HG03103 (cell line): Measurements from ENCODE around the gene CTF1.
"Not testable (repeated sequence)": the region's sequence is repeated elsewhere in the genome, so short reads cannot be mapped to it uniquely, and the experiment has no call there.

Source experiments
- ATAC-seq: cut with Tn5 transposase; IDR thresholded peaks from one replicate; pipeline ENCODE4 v1.9.1; 2021; ENCODE audit warnings: low read depth; ENCODE audit not compliant: unreplicated experiment

The CTF1 gene, protein sequence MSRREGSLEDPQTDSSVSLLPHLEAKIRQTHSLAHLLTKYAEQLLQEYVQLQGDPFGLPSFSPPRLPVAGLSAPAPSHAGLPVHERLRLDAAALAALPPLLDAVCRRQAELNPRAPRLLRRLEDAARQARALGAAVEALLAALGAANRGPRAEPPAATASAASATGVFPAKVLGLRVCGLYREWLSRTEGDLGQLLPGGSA

DNA sequence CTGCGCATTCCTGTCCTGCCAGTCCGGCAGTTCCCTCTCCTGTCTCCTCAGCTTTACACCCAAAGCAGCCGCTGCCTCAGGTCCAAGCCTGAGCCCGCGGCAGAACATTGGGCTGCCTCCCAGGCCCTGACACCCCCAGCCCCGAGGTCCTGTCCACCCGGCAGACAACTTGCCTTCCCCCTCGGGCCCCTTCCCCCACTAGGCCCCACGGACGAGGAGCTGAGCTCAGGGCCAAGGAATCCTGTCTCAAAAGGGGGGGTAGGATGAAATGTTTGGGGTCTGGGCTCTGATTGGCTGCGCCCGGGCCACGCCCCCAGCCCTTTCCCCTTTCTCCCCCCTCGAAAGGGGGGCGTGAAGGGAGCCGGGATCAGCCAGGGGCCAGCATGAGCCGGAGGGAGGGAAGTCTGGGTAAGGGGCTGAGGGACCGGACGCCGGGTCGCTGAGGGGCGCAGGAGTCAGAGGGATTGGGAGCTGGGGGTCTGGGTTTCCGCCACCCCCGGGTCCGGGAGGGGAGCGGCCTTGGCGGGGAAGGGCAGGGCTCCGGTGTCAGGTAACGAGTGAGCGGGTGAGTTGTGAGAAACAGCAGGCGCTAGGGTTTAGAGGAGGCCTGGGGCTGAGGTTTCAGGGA lies at the start of gene CTF1:
Gene CTF1, plus strand, starts transcription at position 354 of the 628 bp plus-strand sequence. Its CDS starts 30 bp downstream, at position 384.
- ATAC-seq: no peak

DNA sequence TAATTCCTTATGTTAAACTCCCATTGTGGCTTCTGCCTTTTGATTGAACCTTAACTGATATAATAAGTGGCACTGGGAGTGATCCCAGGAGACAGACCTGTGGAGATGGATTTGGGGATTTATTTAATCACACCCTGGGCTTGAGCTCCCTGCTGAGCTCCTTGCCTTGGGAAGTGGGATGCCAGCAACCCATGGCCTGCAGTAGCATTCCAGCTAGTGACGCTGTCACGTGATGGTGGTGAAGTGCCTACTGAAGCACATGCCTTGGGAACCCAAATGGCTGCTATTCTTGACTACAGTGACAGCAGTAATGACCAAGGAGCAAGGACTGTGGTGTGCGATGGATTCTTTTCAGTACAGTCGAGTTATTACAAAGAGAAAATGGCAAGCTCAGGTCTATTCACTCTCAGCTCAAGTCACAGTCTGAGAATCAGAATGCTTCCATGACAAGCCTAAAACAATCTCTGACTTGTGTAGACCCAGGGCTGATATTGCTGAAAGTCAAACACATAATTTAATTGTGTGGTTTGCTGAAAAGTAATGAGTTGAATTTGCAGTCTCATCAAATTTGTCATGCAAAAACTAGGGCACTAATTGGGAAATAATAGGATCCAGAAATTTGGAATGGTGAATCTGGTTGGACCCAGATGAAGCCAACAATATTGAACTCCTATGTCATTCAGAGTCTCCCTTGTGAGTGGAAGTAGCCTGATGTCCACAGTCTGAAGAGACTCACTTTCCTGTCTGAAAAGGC lies 49.6 kb upstream of the CTF1 start:
- ATAC-seq: no peak

DNA sequence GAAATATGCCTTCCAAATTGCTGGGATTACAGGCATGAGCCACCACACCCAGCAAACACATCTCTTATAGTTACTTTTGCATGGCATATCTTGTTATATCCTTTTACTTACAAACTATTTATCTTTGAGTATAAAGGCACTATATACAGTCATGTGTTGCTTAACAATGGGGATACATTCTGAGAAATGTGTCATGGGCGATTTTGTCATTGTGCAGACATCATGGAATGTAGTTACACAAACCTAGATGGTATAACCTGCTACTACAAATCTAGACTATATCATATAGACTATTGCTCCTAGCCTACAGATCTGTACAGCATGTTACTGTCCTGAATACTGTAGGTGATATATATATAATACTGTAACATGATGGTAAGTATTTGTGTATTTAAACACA lies 46.2 kb upstream of the CTF1 start:
- no peak for ATAC-seq

DNA sequence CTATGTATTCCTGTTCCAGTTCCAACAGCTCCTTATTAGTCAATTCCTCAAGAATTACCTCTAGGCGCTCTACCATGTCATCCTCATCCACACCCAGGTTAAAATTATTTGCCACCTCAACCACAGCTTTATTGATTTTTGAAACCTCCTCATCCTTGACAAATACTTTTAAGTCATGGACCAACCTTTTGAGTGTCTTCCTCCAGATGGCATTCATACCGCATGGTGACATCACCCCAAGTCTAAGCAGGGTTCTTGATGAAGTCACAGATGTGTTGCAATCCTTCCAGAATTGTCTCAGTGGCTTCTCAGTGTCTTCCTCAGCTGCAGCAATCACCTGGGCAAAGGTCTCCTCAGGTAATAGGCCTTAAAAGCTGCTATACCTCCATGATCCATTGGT lies 42.7 kb upstream of the CTF1 start:
- no peak for ATAC-seq

DNA sequence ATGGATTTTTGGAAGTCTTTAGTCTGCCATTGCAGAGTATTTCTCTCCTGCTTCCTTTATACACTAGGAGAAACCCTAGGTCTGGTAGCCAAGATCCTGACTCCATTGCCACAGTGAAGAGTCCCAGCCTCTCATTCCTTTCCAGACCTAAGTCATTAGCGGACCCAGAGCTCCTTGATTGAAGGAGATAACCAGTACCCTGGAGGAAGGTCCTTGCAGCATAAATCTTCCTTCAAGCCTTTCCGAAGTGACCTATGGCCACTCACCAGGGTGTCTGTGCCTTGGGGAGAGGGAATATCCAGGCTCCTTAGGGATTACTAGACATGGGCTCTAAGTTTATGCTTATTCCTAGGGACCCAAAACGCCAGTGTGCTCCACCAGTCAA lies 38.3 kb upstream of the CTF1 start:
- ATAC-seq: no peak

DNA sequence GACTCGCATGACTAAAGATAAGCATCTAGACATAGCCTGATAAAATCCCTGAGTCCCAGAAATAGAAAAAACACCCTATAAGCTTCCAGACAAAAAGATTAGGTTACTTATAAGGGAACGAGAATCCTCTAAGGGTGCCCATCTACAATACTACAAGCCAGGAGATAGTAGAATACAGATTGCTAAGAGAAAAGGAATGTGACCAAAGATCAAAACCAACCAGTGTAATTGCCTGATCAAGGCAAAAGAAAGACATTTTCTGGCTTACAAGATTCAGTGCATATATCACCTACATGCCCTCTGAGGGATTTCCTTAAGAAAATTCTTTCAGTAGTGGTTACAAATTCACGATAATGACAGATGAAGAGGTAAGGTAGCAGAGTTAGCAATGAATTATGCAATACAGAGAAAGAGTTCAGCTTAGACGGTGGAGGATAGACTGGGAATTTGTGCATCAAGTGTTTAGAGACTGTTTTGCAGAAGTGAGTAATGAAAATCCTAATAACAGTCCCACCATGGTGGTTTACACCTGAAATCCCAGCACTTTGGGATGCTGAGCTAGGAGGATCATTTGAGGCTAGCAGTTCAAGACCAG lies 37.5 kb upstream of the CTF1 start:
- no peak for ATAC-seq

DNA sequence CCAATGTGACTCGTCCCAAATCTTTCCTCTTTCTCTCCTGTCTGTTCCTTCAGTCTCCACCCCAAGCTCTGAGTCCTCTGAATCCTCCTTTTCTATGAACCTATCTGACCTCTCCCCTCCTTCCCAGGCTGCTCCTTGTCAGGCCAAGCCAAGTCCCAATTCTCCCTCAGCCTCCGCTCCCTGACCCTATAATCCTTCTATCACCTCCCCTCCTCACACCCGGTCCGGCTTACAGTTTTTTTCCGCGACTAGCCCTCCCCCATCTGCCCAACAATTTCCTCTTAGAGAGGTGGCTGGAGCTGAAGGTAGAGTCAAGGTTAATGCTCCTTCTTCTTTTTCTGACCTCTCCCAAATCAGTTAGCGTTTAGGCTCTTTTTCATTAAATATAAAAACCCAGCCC lies 35.7 kb upstream of the CTF1 start:
- ATAC-seq: not testable (repeated sequence)

DNA sequence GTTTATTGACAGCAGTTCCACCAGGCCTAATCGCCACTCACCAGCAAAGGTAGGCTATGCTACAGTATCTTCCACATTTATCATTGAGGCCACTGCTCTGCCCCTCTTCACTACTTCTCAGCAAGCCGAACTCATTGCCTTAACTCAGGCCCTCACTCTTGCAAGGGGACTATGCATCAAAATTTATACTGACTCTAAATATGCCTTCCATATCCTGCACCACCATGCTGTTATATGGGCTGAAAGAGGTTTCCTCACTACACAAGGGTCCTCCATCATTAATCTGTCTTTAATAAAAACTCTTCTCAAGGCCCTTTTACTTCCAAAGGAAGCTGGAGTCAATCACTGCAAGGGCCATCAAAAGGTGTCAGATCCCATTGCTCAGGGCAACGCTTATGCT lies 33.2 kb upstream of the CTF1 start:
- ATAC-seq: not testable (repeated sequence)

DNA sequence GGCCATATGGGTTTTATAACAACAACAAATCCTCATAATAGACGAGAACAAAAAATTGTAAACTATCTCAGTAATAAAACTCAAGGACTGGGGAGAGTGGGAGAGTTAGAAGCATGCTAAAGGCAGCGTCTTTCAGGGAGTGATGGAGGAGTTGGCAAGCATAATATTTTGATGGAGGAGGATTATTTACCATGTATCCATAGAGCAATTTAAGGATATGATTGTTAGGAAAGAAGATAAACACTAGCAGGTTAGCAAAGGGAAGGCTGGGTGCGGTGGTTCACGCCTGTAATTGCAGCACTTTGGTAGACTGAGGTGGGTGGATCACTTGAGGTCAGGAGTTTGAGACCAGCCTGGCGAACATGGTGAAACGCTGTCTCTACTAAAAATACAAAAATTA lies 30.4 kb upstream of the CTF1 start:
- no peak for ATAC-seq

DNA sequence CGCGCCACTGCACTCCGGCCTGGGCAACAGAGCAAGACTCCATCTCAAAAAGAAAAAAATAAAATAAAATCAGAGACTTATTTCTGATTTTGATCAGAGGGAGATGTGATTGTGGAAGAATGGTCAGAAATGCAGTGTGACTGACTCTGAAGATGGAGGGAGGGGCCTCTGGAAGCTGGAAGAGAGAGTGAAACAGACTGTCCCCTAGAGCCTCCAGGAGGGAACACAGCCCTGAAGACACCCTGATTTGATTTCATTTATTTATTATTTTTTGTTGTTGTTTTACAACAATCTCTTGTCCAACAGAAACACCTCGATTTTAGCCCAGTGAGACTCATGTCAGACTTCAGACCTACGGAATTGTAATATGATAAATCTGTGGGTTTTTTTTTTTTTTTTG lies 28.7 kb upstream of the CTF1 start:
- ATAC-seq: no peak

DNA sequence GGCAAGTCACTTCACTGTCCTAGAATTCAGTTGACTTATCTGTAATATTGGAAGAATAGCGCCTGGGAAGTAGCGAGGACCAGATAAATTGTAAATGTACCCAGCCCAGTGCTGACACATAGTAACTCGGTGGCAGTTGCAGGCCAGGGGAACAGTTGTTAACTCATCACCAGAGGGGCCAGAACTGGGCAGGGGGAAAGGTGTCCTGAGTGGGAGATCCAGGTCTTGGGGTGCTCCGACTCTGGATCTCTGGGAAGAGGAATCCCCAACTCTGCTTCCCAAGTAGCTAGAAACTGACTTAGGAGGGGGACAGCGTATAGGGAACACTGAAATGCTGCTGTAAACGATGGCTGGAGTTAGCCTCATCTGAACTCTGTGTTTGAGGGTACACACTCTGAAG lies 25.5 kb upstream of the CTF1 start:
- ATAC-seq: no peak

DNA sequence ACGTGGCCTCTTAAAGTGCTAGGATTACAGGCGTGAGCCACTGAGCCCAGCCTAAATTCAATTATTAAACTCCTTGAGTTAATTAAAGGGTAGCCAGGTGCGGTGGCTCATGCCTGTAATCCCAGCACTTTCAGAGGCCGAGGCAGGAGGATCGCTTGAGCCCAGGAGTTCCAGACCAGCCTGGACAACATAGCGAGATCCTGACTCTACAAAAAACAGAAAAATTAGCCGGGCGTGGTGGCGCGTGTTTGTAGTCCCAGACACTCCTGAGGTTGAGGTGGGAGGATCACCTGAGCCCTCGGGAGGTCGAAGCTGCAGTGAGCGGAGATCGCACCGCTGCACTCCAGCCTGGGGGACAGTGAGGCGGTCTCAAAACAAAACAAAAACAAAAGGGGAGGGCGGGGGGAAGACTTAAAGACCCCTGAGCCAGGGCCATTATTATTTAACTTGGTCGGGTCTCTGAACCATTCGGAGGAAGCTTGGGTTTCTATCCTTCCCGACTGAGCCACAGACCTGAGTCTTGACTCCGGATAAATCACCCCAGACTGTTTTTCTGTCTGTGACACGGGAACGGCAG lies 22.1 kb upstream of the CTF1 start:
- ATAC-seq: no peak

DNA sequence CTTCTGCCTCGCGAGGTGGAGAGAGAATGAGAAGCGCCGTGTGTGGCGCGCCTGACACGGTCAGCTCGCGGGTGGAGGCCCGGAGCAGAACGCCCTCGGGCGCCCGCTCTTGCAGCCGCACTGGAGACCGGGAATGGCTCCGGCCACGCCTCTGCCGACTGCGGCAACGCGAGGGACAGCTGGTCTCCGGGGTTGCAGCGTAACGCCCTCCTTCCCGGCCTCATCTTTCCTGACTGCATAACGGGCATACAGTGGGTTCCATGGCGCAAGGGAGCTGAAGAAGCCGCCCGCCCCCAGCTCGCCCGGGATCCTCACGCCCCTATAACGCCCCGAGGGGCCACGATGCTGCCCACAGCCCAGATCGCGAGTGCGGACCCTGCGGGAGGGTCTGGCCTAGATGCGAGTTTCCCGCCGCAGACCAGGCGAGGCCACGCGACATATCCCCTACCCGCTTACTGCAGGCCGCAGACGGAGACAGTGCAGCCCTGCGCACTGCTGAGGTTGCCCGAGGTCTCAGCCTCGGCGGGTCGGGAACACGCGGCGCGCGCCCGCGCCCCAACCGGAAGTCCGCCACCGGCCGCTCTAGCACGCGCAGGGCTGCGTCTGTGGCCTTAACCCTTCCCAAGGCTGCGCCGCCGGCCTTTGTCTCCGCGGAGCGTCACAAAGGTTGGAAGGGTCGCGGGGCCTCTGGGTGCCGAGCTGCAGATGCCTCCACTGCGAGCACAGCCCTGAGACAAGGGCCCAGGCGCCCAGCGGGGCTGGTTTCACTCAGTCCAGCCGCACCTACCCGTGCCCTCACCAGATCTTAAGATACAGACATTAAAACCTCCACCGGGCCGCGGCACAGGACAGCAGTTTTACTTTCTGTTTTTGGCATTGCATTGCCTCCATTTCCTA lies 21.3 kb upstream of the CTF1 start:
- ATAC-seq: peak; percentile 63

DNA sequence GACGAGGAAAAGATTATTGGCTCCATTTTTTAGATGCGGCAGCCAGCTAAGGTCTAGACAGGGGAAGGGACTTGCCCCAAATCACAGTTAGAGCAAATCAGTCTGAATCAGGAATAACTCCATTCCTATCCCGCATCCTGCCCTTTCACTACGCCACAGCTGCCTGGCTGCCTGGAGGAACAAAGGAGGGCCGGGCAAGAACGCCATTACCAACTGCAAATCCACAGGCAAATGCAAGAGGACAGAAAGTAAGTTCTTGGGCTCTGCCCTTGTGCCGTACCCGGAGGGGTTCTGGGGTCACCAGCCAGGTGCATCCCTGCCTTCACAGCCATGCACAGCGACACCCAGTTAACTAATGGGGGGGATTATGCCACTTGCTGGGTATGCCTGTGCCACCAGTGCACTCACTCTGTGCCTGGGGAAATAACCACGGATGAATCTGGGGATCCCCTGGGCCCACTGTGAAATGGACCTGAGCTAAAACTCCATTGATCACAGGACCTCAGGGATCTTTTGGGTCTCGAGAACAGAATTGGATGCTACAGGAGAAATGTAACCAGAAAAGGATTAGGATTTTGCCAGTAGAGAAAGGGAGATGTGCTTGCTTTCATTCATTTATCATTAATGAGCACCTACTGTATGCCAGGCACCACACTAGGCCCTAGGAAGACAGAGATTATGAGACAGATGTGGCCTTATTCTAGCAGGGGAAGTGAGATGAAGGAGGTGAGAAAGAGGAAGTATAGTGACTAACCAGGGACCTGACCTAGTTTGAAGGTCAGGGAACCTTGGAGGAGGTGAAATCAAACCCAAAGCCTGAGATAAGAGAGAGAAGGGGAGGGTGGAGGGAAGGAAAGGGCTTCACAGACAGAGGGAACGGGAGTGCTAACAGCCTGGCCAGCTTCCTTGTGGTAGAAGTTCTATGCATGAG lies 20.3 kb upstream of the CTF1 start:
- no peak for ATAC-seq

DNA sequence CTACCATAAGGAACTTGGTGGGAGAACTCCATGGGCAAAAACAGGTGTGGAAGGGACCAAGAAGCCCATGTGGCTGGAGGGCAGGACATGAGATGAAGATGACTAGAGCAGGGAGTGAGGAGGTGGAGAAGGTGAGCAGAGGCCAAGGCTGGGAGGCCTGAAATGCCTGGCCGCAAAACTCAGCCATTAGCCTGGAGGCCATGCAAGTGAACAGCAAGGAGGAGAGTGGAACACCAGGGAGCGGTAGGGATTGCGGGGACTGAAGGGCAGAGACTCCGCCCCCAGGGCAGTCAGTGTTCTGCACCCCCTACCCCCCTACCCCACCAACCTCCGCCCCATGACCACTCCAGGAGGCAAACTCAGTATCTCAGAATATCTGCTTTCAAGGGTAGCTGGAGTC lies 19.5 kb upstream of the CTF1 start:
- ATAC-seq: no peak

DNA sequence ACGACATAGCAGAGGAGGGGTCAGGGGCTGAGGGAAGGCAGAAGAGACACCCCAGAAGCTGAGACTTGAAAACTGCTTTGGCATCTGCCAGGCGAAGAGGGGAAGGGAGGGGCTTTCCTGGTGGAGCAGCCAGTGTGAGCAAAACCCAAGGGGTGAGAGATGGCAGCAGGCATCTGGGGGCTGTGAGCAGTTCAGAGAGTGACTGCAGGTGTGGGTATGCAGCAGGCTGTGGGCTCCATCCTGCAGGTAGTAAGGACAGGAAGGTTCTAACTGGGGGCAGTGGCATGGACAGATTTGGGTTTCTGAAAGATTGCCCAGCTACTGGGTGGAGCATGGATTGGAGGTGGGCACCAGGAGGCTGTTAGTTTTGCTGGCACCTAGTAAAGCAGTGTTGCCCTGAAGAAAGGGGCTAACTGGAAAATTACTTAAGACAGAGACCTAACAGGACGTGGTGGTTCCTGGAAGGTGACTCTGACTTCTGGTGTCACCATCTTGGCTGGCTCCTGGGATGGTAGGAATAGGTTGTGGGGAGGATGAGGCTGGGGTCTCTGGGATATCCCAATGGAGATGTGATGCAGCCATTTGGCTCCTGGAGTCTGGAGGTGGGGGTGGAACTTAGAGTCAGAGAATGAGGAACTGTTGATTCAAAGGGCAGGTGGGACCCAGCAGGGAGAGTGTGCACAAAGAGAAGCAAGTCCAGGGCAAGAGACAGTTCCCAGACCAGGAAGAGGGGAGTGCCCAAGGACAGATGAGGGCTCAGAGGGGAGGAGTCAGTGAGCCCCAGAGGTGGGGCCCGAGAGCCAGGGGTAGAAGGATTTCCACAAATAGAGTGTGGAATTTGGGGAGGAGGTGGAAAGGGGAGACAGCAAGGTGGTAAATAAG lies 13.7 kb upstream of the CTF1 start:
- ATAC-seq: no peak

DNA sequence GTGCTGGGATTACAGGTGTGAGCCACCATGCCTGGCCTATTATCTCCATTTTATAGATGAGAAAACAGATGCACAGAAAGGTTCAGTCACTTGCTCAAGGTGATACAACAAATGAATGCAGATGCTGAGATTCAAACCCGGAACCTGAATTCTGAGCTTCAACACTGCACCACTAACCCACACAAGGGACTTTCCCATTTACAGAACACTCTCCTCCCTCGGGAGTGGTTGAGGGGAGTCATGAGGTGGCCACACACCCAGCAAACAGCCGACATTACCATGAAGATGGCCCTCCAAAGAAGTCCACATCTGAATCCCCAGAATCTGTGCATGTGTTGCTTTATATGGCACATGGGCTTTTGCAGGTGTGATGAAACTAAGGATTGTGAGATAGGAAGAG lies 11.7 kb upstream of the CTF1 start:
- no peak for ATAC-seq

DNA sequence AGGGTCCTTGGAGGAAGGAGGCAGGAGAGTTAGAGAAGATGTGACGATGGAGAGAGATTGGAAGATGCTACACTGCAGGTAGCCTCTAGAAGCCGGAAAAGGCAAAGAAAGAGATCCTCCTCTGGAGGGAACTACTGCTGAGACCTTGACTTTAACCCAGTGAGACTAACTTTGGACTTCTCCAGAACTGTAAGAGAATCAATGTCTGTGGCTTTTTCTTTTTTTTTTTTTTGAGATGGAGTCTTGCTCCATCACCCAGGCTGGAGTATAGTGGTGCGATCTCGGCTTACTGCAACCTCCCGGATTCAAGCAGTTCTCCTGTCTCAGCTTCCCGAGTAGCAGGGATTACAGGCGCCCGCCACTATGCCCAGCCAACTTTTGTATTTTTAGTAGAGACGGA lies 11.2 kb upstream of the CTF1 start:
- ATAC-seq: no peak
